BJ (cell line): ENCODE data around the gene ONECUT3. TPM values are rescaled to one million over a fixed set of nuclear protein-coding genes. Genes with fewer than 3 reads are reported as not detected.

ENCODE experiments used
- CTCF ChIA-PET: fragments of 350-600 bp; formaldehyde crosslinking; extraction: SDS; loops from one replicate; lab custom pipeline; 2021; ENCODE audit warnings: antibody characterized with exemption, inconsistent platforms; lab: Yijun Ruan, JAX
- POLR2A ChIA-PET: fragments of 300-600 bp; sonication (Branson Sonifier 250); formaldehyde crosslinking; extraction: SDS; loops from one replicate; lab custom pipeline; 2021; ENCODE audit warnings: antibody characterized with exemption; lab: Charles Lee
- DNase-seq: peaks from one replicate; pipeline ENCODE4 v3.0.0-alpha.2; 2011; ENCODE audit warnings: low read depth
- H3K27me3 ChIP-seq: 2 replicates; pipeline ENCODE4 v1.6.0; 2011; ENCODE audit warnings: low read length; ENCODE audit not compliant: control insufficient read depth, insufficient read depth
- H3K36me3 ChIP-seq: 2 replicates; pipeline ENCODE4 v1.5.1; 2011; ENCODE audit warnings: low read length; ENCODE audit not compliant: control insufficient read depth, insufficient read depth
- H3K4me3 ChIP-seq: 2 replicates; pipeline ENCODE4 v1.5.1; 2011; ENCODE audit warnings: low read depth, mild to moderate bottlenecking, control low read depth, low read length
- polyA plus RNA-seq: library from polyadenylated mRNA; depleted of rRNA; stranded (reverse); fragments of >200 nt; gene quantifications from 2 replicates; pipeline ENCODE4 v1.2.3, GENCODE V29; 2011
- TF ChIP-seq, protein P1 (sequence below): IDR thresholded peaks from 2 replicates; pipeline ENCODE4 v1.5.1; 2011; ENCODE audit warnings: low read depth, mild to moderate bottlenecking, control low read depth, inconsistent platforms, low read length, moderate library complexity; ENCODE audit not compliant: insufficient read depth

Gene ONECUT3
- polyA plus RNA-seq, 1 experiment, result not detected

DNA sequence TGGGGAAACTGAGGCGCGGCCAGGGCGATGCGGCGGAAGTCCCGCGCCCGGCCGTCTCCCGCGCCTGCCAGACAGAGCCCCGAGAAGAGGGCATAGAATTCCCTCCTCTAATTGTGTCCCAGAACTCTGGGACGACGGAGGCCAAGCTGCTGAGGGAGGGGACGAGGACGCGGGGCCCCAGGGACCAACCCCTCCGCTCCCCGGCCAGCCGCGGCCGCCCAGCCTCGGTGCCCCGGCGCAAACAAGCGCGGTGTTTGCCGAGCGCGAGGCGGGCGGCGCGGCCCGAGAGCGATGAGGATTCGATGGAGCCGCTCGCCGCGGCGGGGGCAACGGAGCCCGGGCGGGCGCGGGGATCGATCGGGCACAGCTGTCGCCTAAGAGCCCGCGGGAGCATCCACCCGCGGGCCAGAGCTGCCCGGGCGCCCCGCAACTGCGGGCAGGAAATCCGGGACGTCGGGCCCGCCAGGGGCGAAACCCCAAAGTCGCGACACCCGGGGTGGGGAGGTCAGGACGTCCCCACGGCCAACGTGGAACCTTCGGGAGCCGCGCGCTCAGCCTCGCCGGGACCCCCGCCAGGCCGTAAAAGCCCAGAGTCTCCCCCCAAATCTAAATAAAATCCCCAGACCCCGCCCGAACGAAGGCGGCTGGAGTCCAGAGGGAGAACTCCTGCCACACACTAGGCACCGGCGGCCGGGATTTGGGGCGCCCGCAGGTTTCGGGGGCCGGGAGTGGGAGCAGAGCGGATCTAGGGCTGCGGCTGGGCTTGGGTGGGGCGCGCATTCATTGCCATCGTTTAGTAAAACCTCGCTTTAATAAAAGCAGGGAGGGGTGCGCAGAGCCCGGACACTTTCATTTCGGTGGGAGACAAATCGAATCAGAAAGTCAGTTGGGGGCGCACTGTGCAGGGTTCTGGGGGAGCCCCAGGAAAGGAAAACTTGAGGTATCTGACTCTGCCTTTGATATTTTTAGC, 3.6 kb upstream of the ONECUT3 start:
- POLR2A ChIA-PET, result no interaction called here
- CTCF ChIA-PET, result interaction anchor here (1.0 to 1.6 kb wide), 2 partner anchors 10 to 19 kb away, joined by 3 to 4 read pairs; no protein-coding TSS in a partner anchor
- H3K27me3 ChIP-seq, result peaks cover 47% of the 10 kb centered on the region

DNA sequence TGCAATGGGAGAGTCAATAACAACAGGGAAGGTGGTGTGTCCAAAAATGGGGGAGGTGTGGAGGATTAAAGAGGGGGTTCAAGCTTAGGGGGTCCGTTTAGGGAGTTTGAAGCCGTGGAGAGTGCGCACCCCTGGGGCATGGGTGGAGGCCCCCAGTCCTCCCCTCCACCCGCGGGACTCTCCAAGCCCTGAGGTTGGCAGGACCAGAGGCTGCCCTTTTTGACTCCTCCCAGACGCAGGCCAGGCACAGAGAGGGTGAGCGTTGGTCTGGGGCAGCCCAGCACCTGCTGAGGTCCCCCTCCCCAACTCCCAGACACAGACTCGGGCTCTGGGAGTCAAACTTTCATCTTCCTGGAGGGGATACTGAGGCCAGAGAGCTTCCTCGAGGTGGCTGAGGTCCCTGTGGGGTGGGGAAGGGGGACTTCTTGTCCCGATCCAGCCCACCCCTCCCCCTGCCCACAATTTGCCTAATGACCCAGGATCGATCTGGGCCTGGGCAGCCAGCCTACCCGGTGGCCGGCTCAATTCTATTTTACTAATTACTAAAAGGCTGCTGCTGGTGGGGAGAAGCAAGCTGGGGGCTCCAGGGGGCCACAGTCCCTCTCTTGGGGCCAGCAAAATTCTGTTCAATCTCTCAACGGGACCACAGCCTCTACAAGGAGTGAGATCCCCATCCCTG, 2.8 kb upstream of the ONECUT3 start:
- TF ChIP-seq, protein P1, sequence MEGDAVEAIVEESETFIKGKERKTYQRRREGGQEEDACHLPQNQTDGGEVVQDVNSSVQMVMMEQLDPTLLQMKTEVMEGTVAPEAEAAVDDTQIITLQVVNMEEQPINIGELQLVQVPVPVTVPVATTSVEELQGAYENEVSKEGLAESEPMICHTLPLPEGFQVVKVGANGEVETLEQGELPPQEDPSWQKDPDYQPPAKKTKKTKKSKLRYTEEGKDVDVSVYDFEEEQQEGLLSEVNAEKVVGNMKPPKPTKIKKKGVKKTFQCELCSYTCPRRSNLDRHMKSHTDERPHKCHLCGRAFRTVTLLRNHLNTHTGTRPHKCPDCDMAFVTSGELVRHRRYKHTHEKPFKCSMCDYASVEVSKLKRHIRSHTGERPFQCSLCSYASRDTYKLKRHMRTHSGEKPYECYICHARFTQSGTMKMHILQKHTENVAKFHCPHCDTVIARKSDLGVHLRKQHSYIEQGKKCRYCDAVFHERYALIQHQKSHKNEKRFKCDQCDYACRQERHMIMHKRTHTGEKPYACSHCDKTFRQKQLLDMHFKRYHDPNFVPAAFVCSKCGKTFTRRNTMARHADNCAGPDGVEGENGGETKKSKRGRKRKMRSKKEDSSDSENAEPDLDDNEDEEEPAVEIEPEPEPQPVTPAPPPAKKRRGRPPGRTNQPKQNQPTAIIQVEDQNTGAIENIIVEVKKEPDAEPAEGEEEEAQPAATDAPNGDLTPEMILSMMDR, result no peak
- H3K4me3 ChIP-seq, result no peak overlapping the region
- DNase-seq, result no peak
- no peaks in the 10 kb centered on the region for H3K36me3 ChIP-seq
- H3K27me3 ChIP-seq, result peaks cover 48% of the 10 kb centered on the region
- CTCF ChIA-PET, result interaction anchor here (1.0 to 1.6 kb wide), 2 partner anchors 11 to 18 kb away, joined by 3 to 4 read pairs; no protein-coding TSS in a partner anchor
- POLR2A ChIA-PET, result no interaction called here

More for the DNA sequence above, 3.6 kb upstream of the ONECUT3 start:
- H3K36me3 ChIP-seq, result no peaks in the 10 kb centered on the region
- TF ChIP-seq, protein P1, result no peak
- no peak overlapping the region for H3K4me3 ChIP-seq
- no peak for DNase-seq

DNA sequence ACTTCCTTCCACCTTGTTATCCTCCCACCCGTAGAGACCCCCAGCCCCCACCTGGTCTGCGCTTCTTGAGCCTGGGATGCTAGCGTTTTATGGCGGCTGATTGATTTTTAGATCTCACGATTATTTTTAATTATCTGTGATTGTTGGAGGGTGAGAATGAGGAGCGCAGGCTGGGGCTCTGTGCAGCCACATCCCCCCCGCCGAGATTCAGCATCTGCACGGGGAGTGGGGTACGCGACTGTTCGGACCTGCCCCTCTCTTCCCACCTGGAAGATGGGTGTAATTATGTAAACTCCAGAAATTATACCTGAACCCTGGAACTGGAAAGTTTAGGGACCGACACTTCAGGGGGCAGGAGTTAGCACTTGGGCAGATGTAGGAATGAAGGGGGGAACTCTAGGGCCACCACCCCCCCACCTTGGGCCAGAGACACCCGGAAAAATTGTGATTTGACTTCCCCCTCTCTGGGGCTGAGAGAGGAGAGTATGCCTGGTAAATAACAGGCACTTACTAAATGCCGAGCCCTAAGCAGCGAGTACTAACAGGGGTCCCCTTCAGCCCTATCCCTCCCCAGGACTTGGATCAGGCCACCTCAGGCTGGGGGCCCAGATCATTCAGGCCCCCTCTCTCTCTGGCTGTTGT, 1.8 kb upstream of the ONECUT3 start:
- POLR2A ChIA-PET, result no interaction called here
- no peaks in the 10 kb centered on the region for H3K36me3 ChIP-seq
- TF ChIP-seq, protein P1, result no peak
- H3K27me3 ChIP-seq, result peaks cover 57% of the 10 kb centered on the region
- CTCF ChIA-PET, result interaction anchor here (0.7 to 1.6 kb wide), 3 partner anchors 12 to 79 kb away, joined by 3 read pairs; no protein-coding TSS in a partner anchor
- no peak overlapping the region for H3K4me3 ChIP-seq
- DNase-seq, result no peak

DNA sequence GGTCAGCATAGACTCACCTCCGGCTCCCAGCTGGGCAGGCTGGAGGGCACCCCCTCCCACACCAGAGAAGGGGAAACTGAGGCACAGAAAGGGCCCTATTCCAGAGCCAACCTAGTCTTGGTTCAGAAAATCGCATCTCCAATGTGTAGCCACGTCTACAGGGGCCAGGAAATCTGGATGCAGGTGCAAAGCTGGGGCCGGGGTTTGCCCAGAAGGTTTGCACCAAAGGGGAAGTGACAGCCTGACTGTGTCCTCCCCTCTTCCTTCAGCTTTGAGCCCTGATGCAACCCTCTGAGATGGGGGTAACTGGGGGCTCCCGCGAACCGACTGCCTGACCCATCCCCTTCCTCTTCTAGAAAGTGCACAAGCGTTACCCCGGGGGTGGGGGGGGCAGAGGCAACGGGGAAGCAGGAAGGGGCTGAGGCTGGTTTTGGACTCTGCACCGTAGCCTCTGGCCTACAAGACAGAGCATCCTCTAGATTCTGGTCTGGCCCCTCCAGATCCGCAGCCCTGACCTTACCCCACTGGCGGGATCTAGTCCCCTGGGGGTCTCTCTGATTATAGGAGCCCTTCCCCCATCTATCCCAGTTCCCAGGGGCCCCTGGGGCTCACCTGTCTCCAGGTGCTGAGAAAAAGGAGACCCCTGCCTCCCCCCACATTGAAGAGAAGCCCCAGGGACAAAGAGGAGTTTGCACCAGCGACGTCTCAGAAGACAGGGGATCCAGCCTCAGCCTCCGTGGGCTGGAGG, 1.1 kb upstream of the ONECUT3 start:
- POLR2A ChIA-PET, result no interaction called here
- CTCF ChIA-PET, result interaction anchor here (0.7 to 1.0 kb wide), 2 partner anchors 16 to 80 kb away, joined by 3 read pairs; no protein-coding TSS in a partner anchor

More for the DNA sequence above, 1.1 kb upstream of the ONECUT3 start:
- H3K4me3 ChIP-seq, result no peak overlapping the region
- no peak for DNase-seq
- no peaks in the 10 kb centered on the region for H3K36me3 ChIP-seq
- H3K27me3 ChIP-seq, result peaks cover 63% of the 10 kb centered on the region
- TF ChIP-seq, protein P1, result no peak
